HG03442 (cell line): ENCODE data around the gene HYDIN.
"Not testable (repeated sequence)": the region's sequence is repeated elsewhere in the genome, so short reads cannot be mapped to it uniquely, and the experiment has no call there.

Experiments
- ATAC-seq: cut with Tn5 transposase; IDR thresholded peaks from one replicate; pipeline ENCODE4 v1.9.1; 2021; ENCODE audit warnings: mild to moderate bottlenecking, moderate library complexity; ENCODE audit not compliant: unreplicated experiment

The HYDIN gene

DNA sequence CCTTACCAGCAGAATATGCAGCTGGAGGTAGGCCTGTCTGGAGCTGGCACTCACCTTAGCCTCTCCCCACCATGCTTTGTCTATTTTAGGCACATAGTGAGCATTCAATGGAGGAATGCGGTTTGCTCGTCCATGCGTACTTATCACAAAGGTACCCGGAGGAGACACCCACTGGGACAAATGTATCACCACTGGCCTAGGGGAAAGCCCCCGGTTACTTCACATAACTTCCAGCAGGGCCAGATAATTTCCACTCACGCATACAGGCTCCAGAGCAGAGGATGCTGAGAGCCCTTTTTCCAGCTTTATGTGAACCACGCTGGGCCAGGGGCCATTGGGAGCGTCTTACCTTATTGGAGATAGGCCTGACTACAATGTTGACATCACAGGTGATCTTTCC, 348.2 kb downstream of the HYDIN start:
- ATAC-seq = not testable (repeated sequence)

DNA sequence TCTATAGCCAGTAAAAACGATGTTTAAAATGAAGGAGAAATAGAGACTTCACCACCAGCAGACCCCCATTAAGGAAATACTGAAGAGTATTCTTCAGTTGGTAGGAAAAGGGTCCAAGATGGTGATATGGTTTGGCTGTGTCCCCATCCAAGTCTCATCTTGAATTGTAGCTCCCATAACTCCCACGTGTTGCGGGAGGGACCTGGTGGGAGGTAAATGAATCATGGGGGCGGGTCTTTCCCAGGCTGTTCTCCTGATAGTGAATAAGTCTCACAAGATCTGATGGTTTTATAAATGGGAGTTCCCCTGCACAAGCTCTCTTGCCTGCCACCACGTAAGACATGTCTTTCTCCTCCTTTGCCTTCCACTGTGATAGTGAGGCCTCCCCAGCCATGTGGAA, 352.6 kb downstream of the HYDIN start:
- not testable (repeated sequence) for ATAC-seq

DNA sequence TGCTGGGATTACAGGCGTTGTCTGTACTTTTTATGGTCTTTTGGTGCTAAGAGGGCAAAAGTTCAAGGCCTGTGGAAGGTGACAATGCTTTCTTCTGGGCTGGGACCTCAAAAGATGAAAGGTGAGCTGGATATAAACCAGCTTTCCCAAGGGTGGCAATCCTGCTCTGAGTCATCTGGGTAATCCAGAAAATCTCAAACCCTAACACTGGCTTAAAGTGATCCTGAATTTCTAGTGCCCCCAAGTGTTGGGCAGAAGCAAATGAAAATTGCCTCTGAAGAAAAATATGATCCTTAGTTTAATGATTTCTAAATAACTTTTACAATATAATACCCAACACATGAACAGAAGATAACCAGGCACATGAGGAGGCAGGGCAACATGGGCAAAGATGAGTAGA, 354.1 kb downstream of the HYDIN start:
- not testable (repeated sequence) for ATAC-seq

DNA sequence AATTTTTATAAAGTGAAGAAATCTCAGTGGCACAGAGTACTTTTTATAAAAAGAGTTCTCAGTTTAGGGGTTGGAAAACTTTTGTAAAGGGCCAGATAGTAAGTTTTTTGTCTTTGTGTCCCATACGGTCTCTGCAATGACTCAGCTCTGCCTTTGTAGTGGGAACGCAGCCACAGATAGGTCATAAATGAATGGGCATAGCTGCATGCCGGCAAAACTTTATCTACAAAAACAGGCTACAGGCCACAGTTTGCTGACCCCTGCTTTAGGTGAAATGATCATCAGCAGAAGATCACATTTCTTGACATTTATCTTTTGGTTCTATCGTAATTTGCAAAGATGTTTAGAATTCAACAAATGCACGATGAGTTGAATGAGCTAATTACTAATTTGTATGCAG, 365.8 kb downstream of the HYDIN start:
- not testable (repeated sequence) for ATAC-seq

DNA sequence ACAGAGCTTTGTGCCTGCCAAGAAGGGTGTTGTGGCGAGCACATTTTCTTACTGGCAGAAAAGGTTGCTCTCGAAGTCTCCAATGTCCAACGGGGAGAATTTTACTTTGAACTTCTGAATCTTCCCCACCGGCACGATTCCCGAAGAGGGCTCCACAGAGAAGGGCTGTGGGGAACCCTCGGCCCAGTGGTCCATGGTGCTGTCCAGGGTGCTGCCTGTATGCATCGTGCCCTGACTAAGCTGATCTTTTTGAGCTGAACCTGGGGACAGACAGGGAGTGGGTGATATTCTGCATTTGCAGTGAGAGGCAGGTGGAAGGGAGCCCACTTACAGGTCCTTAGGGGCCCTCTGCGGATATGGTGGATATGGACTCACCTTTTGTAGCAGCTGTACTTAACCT, 368.5 kb downstream of the HYDIN start:
- ATAC-seq = not testable (repeated sequence)

DNA sequence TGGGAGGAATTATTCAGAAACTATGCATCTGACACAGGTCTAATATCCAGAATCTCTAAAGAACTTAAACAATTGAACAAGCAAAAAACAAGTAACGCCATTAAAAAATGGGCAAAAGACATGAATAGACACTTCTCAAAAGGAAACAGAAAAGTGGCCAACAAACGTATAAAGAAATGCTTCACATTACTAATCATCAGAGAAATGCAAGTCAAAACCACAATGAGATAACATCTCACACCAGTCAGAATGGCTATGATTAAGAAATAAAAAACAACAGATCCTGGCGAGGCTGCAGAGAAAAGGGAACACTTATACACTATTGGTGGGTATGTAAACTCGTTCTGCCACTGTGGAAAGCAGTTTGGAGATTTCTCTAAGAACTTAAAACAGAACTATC, 379.2 kb downstream of the HYDIN start:
- ATAC-seq = not testable (repeated sequence)

DNA sequence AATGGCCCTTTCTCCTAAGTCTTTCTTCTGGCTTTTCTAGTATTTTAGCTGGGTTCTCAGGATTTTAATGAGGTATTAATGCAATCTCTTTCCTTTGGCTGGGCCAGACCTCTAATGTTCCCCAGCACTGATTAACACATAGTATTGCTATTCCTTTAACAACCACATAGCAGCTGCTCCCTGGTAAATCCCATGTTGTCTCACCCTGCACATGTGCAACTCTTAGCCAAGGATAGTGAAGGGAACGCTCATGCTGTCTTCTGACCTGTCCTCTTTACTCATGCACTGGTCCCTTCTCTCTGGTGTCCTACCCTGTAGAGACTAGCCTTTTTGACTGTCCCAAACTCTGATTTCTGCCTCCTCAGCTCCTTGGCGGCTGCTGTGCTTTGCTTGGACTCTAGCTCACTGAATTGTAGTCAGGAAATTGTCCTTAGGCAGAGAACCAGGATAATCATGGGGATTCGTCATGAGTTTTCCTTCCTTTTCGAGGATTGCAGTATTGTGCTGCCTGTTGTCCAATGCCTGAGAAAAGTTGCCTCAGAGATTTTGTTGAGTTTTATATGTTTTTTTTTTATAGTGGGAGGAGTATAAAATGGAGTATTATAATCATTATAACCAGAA, 406.9 kb downstream of the HYDIN start:
- not testable (repeated sequence) for ATAC-seq

DNA sequence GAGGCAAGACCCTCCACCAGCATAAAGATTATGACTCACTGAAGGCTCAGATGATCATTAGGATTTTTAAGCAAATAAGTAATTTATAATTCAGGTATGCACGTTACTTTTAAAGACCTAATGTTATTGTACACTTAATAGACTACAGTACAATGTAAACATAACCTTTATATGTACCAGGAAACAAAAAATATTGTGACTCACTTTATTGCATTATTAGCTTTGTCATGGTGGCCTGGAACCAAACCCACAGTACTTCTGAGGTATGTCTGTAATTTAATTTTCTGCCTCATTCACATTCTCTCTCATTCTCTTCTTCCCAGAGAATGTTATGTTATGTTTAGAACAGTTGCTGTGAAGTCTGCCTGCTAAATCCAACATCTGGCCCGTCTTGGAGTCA, 407.8 kb downstream of the HYDIN start:
- not testable (repeated sequence) for ATAC-seq

DNA sequence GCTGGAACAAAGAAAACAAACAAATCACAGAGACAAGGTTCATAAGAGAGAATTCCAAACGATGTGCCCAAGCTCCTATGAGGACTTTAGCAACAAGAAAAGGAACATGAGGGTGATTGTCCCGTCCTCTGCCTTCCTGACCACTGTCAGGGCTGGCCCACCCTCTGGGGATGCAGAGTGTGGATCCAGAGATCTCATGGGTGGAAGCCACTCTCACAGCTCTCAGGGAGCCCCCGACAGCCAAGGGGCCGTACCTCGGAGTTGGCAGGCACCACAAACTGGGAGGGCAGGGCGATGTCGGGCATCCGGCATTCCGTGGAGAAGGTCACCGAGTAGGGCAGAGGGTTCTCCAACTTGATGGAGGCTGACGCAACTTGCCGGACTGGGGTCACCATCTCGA, 412.4 kb downstream of the HYDIN start:
- ATAC-seq = not testable (repeated sequence)

DNA sequence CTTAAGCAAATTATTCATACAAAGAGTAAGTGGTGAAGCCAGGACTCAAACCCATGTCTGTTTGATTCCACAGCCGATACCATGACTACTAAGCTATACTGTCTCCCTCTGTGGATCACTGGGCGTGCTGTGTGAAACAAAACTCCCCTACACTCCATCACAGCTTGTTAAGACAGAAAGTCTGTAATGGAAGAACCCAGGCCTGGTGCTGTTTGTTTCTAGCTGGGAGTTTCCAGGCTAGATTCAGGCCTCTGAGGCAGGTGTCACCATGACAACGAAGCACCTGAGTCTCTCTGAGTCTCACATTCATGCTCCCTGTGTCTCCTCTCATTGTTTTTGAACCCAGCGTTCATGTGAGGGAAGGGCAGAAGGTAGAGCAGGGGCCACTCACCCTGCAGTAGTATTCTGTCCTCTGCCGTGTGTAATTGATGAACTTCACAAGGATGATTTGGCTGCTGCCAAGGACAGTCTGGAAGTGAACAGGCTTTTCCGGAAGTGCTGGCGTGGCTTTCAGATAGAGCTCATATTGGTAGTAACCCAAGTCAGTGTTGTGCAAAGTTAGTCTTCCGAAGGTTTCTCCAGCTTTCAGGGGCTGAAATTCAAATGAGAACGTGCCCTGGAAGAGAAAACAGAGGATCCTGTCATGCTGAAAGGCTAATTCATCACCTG, 421.0 kb downstream of the HYDIN start:
- no peak for ATAC-seq

DNA sequence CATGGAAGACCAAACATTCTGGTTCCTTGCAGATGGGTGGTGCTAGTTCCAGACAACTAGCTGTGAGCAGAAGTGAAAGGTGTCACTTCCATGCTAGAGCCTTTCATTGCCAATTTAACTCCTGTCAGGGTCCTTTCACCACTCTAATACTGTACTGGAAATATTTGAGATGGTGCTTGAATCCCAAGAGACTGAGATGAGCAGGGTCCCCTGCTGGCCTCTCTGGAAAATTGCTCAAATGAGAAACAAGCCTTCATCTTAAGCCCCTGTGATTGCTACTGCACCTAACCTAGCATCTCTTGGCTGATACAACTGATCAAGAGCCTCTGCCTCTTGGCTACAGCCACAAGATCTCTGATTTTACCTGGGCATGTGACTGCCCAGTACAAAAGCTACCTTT, 422.2 kb downstream of the HYDIN start:
- ATAC-seq = no peak

DNA sequence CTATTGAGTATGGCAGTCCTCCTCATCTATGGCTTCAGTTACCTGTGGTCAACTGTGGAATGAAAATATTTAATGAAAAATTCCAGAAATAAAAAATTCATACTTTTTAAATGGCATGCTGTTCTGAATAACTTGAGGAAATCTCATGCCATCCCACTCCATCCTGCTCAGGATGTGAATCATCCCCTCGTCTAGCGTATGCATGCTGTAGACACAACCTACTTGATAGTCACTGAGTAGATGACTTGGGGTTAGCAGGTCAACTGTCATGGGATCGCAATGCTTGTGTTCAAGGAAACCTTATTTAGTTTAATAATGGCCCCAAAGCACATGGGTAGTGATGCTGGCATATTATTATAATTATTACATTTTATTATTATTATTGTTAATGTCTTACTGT, 424.7 kb downstream of the HYDIN start:
- no peak for ATAC-seq

DNA sequence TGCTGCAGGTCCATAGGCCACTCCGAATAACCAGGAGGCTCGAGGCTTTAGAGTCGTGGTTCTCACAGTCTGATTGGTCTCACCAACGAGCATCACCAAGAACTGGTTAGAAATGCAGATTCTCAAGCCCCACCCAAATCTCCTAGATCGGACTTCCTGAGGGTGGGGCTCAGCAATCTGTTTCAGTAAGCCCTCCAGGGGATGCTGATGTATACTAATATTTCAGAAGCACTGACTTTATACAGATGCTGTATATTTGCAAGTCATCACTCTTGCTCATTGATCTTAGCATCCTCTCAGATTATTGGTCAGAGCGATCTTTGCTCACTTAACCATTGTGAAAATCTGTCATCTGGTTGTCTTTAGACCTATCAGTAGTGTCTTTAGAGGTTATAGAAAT, 425.1 kb downstream of the HYDIN start:
- no peak for ATAC-seq

DNA sequence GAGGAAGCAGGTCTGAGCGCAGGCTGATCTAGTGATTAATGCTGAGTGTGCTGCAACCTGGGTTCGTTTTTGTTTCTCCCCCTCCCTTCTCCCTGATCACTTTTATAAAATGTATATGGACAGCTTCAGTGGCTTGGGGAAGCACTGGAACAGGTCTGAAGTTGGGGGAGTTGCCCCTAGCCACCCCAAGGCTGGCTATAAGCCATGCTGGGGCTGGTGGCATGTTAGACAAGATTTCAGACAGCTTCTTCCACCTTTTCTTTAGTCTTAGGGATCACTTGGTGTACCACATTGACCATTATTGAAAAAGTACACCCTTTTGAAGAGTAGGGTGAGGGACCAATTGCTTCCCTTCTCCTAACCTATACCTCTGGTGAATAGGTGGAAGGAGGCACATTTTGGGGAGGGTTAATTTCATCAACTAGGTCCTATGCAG, 425.8 kb downstream of the HYDIN start:
- no peak for ATAC-seq

DNA sequence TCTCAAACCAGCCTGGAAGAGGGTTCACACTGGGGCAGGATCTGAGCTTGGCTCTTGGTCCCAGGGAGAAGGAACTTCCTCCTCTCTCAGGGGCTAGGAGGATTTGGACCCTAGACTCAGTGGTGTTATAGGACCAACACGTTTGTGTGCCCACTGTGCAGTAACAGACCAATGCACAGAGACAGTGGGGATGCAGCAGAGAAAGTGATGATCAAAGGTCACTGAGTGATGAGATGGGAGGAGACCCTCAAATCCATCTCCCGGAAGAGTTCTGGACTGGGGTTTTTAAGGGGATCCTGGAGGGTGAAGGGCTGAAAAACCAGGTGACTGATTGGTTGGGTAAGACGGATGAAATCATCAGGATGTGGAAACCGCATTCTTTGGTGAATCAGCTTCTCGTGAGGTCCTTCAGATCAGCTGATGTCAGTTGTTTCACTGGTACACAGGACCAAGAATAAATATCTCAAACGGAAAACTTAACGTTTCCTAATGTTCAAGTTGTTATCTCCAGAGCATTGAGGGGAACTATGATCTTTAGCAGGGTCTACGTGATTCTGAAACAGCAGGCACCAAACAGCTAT, 426.3 kb downstream of the HYDIN start:
- ATAC-seq = no peak

DNA sequence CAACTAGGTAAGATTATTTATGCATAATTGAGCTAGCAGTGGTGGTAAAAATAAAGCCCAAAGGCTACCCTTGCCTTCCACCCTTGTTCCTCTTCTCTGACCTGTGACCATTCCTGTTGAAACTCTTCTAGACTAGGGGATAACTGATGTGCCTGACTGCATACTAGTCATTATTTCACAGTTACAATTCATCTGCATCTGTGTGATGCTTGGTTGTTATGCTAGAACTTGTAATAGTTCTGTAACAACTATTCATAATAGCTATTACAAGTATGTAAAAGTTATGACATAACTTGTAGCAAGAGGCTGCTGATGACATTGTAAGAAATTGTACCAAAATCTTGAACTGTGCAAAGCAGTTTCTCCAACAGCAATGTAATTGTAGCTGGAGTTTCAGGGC, 427.2 kb downstream of the HYDIN start:
- ATAC-seq = no peak

DNA sequence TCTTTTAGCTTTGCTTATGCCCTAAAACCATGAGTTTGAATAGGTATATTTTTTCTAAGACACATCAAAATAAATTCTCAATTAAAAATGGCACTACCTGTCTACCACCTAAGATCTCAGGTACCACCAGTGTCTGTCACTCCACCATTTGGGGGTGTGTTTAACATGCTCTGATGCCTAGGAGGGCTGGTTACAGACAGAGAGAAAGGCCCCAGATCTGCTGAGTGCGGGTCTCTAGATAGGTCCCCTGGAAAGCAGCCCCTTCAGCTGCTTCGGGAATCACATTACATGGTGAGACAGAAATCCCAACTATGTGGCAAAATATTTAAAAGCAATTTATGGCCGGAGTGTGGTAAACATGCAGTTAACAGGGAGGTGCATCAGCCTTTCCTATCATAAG, 428.9 kb downstream of the HYDIN start:
- no peak for ATAC-seq

DNA sequence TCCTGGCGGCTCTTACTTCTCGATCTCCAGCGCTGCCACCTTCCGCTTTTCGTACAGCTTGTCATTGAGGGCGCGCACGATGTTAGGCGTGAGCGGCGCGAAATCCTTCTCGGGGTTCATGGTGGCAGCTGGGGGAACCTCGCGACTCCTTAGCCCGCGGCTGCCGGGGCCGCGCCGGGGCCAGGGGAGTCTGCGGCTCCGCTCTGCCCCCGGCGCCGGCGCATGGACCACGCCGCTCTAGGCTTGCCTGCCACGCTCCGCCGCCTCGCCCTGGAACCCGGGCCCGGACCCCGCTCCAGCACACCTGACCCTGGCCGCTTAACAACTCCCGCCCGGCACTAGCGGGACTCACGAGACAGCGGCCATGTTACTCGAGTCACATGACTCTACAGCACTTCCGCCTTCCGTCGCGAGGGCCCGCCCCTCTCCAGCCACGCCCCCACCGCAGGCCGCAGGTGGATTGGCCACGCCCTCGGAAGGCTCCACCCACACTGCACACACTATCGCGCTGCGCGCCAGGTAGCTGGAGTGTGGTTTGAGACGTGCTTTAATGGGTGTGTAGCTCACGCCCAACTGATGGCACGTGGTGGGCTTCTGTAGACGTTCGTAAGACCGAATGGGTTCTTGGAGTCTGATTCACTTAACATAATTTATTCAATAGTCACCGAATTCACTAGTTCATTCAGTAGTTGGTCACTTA, 429.6 kb downstream of the HYDIN start, which contains the start of gene VAC14:
TSS of gene VAC14 (minus strand) at position 378 of the 700 bp plus-strand sequence. CDS start at position 120, 258 bp downstream.
- ATAC-seq = peak; percentile 92

DNA sequence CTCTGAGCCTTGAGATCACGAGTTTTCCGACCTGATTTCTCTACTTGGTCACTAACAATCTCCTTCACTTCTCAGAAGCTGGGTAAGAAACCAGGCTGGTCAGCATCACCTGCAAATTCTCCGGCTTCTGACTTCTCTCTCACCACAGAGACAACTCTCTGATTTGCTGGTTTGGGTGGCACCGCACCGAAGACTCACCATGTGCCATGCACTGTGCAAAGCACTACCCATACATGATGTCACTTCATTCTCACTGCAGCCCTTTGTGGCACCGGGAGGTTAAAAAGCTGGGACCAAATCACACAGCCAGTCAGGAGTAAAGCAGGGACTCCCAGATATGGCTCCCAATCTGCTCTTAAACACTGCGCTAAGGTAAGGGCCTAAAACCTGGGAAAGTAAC, 430.2 kb downstream of the HYDIN start:
- peak; percentile 5 for ATAC-seq

DNA sequence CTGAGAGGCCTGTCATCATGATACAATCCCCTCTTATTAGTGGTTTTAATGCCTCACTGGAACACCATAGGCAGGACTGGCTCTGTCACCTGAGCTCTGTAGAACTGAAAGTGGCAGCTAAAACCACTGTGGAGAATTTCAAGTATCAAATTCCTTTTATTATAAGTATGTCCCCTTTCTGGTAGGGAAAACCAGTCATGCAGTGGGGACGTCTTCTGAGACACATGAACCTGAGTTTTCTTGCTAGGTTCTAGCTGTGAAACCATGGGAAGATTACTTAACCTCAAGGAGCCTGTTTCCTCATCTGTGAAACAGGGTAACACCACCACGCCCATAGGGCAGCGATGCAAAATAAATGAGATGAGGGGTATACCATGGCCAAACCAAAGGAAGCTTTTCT, 434.2 kb downstream of the HYDIN start:
- no peak for ATAC-seq

DNA sequence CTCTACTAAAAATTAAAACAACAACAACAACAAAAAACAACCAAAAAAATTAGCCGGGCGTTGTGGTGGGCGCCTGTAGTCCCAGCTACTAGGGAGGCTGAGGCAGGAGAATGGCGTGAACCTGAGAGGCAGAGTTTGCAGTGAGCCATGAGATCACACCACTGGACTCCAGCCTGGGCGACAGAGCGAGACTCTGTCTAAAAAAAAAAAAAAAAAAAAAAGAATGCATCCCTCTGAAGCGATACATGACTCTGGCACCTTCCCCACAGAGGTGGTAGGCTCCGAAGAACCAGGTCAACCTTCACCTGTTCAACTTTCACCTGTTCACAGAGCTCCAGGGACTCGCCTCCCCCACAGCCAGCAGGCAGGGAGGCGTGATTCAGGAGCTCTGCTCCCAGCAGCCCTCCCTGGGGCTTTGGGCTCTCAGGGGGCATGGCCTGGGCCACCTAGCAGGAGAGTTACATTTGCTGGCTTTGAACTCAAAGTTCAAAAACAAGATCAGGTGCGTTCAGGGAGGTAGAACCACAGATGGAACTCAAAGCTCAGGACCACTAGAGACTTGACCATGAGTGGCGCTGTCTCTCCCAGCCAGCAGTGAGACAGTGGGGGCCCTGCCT, 435.1 kb downstream of the HYDIN start:
- no peak for ATAC-seq
